ENCODE measurements around the gene RTL10.

DNA sequence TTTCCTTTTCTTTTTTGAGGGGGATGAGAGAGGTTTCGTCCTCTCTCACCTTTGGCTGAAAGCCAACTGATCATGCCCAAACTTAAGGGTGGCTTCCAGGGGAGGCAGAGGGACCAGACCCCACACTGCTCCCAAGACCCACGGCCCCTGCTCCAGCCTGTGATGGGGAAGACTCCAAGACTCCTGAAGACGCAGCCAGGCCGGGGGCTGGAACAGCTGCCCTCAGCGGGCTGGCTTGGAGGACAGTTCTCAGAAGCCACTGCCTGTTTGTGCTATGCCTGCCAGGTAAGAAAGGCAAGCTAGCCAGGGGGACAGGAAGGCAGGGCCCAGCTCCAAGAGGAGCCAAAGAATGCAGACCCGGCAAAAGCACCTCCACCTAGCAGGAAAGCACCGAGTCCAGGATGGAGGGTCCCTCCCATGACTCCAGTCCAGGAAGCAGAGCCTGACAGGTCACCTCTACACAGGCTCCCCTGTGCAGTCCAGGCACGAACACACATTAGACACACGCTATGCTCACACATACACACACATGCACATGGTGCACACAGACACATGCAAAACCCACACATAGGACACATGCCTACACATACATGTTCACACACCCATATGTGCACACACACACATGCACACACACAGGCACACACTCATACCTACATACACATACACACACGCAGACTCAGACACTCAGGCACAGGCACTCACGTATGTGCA is 31.3 kb downstream of the RTL10 start:
- TF ChIP-seq, protein P1, sequence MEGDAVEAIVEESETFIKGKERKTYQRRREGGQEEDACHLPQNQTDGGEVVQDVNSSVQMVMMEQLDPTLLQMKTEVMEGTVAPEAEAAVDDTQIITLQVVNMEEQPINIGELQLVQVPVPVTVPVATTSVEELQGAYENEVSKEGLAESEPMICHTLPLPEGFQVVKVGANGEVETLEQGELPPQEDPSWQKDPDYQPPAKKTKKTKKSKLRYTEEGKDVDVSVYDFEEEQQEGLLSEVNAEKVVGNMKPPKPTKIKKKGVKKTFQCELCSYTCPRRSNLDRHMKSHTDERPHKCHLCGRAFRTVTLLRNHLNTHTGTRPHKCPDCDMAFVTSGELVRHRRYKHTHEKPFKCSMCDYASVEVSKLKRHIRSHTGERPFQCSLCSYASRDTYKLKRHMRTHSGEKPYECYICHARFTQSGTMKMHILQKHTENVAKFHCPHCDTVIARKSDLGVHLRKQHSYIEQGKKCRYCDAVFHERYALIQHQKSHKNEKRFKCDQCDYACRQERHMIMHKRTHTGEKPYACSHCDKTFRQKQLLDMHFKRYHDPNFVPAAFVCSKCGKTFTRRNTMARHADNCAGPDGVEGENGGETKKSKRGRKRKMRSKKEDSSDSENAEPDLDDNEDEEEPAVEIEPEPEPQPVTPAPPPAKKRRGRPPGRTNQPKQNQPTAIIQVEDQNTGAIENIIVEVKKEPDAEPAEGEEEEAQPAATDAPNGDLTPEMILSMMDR (tag by site-specific recombination; IDR thresholded peaks at IDR 0.05) = no peak
- TF ChIP-seq ZNF292 (tag by site-specific recombination; IDR thresholded peaks at IDR 0.05; ENCODE audit: borderline replicate concordance, low read depth) (no peak), TRIM28 (IDR thresholded peaks at IDR 0.05; ENCODE audit: borderline replicate concordance, low read length) (no peak), ZNF707 (tag by site-specific recombination; IDR thresholded peaks at IDR 0.05) (no peak), ZNF426 (tag by site-specific recombination; IDR thresholded peaks at IDR 0.05) (no peak), ZNF23 (tag by site-specific recombination; IDR thresholded peaks at IDR 0.05; ENCODE audit: borderline replicate concordance) (no peak), TCF7L2 (IDR thresholded peaks at IDR 0.05; ENCODE audit: borderline replicate concordance, low read depth, low read length) (no peak)
- TF ChIP-seq, protein P2, sequence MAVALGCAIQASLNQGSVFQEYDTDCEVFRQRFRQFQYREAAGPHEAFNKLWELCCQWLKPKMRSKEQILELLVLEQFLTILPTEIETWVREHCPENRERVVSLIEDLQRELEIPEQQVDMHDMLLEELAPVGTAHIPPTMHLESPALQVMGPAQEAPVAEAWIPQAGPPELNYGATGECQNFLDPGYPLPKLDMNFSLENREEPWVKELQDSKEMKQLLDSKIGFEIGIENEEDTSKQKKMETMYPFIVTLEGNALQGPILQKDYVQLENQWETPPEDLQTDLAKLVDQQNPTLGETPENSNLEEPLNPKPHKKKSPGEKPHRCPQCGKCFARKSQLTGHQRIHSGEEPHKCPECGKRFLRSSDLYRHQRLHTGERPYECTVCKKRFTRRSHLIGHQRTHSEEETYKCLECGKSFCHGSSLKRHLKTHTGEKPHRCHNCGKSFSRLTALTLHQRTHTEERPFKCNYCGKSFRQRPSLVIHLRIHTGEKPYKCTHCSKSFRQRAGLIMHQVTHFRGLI (tag by site-specific recombination; IDR thresholded peaks at IDR 0.05) = no peak
- TF ChIP-seq, protein P3, sequence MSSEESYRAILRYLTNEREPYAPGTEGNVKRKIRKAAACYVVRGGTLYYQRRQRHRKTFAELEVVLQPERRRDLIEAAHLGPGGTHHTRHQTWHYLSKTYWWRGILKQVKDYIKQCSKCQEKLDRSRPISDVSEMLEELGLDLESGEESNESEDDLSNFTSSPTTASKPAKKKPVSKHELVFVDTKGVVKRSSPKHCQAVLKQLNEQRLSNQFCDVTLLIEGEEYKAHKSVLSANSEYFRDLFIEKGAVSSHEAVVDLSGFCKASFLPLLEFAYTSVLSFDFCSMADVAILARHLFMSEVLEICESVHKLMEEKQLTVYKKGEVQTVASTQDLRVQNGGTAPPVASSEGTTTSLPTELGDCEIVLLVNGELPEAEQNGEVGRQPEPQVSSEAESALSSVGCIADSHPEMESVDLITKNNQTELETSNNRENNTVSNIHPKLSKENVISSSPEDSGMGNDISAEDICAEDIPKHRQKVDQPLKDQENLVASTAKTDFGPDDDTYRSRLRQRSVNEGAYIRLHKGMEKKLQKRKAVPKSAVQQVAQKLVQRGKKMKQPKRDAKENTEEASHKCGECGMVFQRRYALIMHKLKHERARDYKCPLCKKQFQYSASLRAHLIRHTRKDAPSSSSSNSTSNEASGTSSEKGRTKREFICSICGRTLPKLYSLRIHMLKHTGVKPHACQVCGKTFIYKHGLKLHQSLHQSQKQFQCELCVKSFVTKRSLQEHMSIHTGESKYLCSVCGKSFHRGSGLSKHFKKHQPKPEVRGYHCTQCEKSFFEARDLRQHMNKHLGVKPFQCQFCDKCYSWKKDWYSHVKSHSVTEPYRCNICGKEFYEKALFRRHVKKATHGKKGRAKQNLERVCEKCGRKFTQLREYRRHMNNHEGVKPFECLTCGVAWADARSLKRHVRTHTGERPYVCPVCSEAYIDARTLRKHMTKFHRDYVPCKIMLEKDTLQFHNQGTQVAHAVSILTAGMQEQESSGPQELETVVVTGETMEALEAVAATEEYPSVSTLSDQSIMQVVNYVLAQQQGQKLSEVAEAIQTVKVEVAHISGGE (tag by site-specific recombination; conservative IDR thresholded peaks at IDR 0.05; ENCODE audit: low read depth) = no peak
